HG03025 (cell line): ENCODE results near the gene GATAD2A.
"Not testable (repeated sequence)": the region's sequence is repeated elsewhere in the genome, so short reads cannot be mapped to it uniquely, and the experiment has no call there.

Experiments
- ATAC-seq: cut with Tn5 transposase; IDR thresholded peaks from one replicate; pipeline ENCODE4 v1.9.1; 2021; ENCODE audit warnings: mild to moderate bottlenecking, moderate library complexity; ENCODE audit not compliant: unreplicated experiment, low FRiP score

The GATAD2A gene

GRCh38 chr19:19404879-19405860, at the start of gene GATAD2A:
TSS of gene GATAD2A (plus strand) at chr19:19405675. CDS start at chr19:19465346, 59,671 bp downstream.
- peak; percentile 66 for ATAC-seq

- no peak for ATAC-seq
Observed at GRCh38 chr19:19356500-19356899, 49.0 kb upstream of the GATAD2A start.

- ATAC-seq, result no peak
Observed at GRCh38 chr19:19356901-19357566, 48.4 kb upstream of the GATAD2A start.

- ATAC-seq, result no peak
Observed at GRCh38 chr19:19361075-19361594, 44.3 kb upstream of the GATAD2A start.

GRCh38 chr19:19362075-19362474, 43.4 kb upstream of the GATAD2A start:
- no peak for ATAC-seq

GRCh38 chr19:19366434-19367396, 38.8 kb upstream of the GATAD2A start:
- no peak for ATAC-seq

- ATAC-seq, result no peak
Observed at GRCh38 chr19:19368087-19368486, 37.4 kb upstream of the GATAD2A start.

- no peak for ATAC-seq
Observed at GRCh38 chr19:19371059-19371458, 34.4 kb upstream of the GATAD2A start.

GRCh38 chr19:19372656-19373416, 32.6 kb upstream of the GATAD2A start:
- ATAC-seq, result no peak

GRCh38 chr19:19379527-19379926, 25.9 kb upstream of the GATAD2A start:
- ATAC-seq, result no peak

- ATAC-seq, result not testable (repeated sequence)
Observed at GRCh38 chr19:19380316-19380715, 25.2 kb upstream of the GATAD2A start.

- no peak for ATAC-seq
Observed at GRCh38 chr19:19381007-19381926, 24.2 kb upstream of the GATAD2A start.

- ATAC-seq, result no peak
Observed at GRCh38 chr19:19382118-19382517, 23.4 kb upstream of the GATAD2A start.

- ATAC-seq, result no peak
Observed at GRCh38 chr19:19384486-19384885, 21.0 kb upstream of the GATAD2A start.

GRCh38 chr19:19385131-19385895, 20.2 kb upstream of the GATAD2A start:
- ATAC-seq, result peak; percentile 88

- ATAC-seq, result peak; percentile 25
Observed at GRCh38 chr19:19385896-19386869, 19.3 kb upstream of the GATAD2A start.
